Large intestine (tissue), 3 donors: ENCODE measurements around the gene SYTL3. TPM values are rescaled to one million over a fixed set of nuclear protein-coding genes. Genes with fewer than 3 reads are reported as not detected.
"Not testable (repeated sequence)": the region's sequence is repeated elsewhere in the genome, so short reads cannot be mapped to it uniquely, and the experiment has no call there.

Experiments used
- DNase-seq, 2 donors: peaks; one replicate each; pipeline versions ENCODE4 v3.0.0 to v3.0.0-alpha.2; 2013
- H3K27ac ChIP-seq: one replicate; pipeline ENCODE4 v1.5.1; 2013; ENCODE audit warnings: low read length
- H3K27me3 ChIP-seq: 2 replicates; pipeline ENCODE4 v1.6.1; 2013; ENCODE audit warnings: low read length; ENCODE audit not compliant: control insufficient read depth, insufficient read depth
- H3K36me3 ChIP-seq: 2 replicates; pipeline ENCODE4 v1.6.1; 2013; ENCODE audit warnings: low read length; ENCODE audit not compliant: control insufficient read depth, insufficient read depth
- H3K4me1 ChIP-seq: one replicate; pipeline ENCODE4 v1.6.1; 2013; ENCODE audit warnings: low read length; ENCODE audit not compliant: control insufficient read depth, insufficient read depth
- H3K4me3 ChIP-seq: one replicate; pipeline ENCODE4 v1.5.1; 2013; ENCODE audit warnings: low read length
- H3K9me3 ChIP-seq: one replicate; pipeline ENCODE4 v1.6.1; 2013; ENCODE audit warnings: mild to moderate bottlenecking, low read depth, low read length, moderate library complexity; ENCODE audit not compliant: control insufficient read depth
- WGBS: methylation state at CpG from one replicate; pipeline ENCODE4 v1.1.5; 2013; ENCODE audit warnings: low lambda C conversion rate; ENCODE audit not compliant: insufficient coverage; 5-methylcytosine and 5-hydroxymethylcytosine counted together
- polyA plus RNA-seq: library from polyadenylated mRNA; unstranded; fragments of 120-200 nt; gene quantifications from one replicate; pipeline ENCODE4 v1.2.1, GENCODE V29; 2013

SYTL3 gene
- polyA plus RNA-seq, 1 donor: 2.5 TPM

DNA sequence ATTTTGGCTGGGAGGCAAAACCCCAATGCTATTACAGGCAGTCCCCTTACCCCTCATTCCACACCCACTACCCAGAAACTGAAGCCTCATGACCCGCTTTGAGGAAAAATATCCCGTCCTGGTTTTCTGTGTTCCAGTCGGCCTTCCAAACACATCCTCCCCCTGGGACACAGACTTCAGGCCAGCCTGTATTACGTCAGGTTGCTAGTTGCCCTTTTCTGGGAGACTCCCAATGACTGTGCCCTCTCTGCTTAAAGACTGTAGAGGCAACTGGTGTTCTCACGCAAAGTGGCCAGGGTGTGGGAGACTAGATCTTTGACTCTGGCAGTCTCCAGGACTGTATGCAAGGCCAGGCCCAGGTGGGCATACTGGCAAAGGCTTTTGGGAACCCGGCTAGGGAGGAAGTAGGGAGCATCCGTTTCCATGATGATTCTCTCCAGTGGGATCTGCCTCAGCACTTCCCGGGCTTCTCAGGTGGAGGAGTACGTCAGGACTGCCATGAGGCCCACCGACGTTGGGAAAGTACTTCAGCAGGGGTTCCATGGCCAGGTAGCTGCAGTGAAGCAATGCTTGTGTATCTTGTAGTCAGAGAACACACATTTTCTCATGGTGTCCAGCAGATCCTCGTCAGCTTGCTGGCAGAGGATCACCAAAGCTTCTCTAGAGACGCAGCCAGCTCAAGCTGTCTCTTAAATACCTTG is 40.2 kb upstream of the SYTL3 start:
- Histone ChIP-seq H3K27me3 (no peaks in the 10 kb centered on the region), H3K4me1 (no peaks in the 10 kb centered on the region), H3K36me3 (peaks cover 54% of the 10 kb centered on the region), H3K27ac (no peak overlapping the region), H3K4me3 (no peak overlapping the region), H3K9me3 (no peaks in the 10 kb centered on the region)
- no CpG with 5 or more reads among the region's 13 CpGs for WGBS
- DNase-seq: no peak

DNA sequence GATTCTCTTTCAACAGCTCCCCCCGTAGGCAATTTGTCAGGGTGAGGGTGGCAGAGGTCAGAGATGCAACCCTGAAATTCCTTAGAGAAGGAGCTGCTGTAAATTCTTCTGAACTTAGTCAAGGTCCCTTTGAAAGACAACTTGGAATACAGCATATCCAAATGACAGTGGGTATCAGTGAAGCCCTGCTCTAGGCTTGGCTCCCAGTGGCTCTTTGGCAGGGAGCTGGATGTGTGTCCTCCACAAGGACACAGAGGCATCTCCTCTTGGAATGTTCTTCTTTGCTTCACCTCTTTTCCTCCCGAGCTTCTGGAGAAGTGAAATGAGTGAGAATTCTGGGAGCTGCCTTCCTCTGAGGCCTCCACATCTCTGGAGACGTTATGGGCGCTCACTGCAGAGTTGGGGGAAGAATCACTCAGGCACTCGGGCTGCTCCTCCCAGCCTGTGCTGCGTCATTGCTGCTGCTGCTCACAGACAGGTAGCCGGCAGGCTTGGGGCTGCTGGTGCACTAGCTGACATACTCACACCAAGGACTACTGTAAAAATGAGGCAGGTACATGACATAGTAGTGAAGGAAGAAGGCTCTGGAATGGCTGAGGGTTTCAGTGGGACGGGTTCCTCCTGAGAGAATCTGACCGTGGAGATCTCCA is 39.4 kb upstream of the SYTL3 start:
- Histone ChIP-seq H3K36me3 (peaks cover 53% of the 10 kb centered on the region), H3K9me3 (no peaks in the 10 kb centered on the region), H3K4me3 (no peak overlapping the region), H3K27ac (no peak overlapping the region), H3K27me3 (no peaks in the 10 kb centered on the region), H3K4me1 (no peaks in the 10 kb centered on the region)
- DNase-seq: no peak
- no CpG with 5 or more reads among the region's 9 CpGs for WGBS

DNA sequence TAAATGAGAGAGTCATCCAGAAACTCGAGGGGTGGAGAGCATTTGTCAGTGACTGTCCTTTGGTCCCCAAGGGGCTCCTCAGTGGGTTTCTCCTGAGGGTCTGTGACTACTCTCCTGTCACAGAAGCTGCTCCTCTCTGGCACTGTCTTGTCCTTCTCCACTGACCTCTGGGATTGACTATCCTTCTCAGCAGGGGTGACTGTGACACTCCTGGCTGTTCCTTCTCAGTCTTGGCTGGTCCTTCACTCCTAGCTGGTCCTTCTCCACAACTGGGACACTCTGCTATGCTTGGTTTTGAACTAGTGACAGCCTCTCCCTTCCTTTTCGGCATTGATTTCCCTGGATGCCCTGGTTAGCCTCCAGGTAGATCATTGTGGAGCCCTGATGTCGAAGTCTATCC is 38.8 kb upstream of the SYTL3 start:
- H3K4me3 ChIP-seq: no peak overlapping the region
- H3K4me1 ChIP-seq: no peaks in the 10 kb centered on the region
- WGBS: 70% methylated on average over 2 of the region's 3 CpGs
- H3K27ac ChIP-seq: no peak overlapping the region
- DNase-seq: no peak
- peaks cover 47% of the 10 kb centered on the region for H3K36me3 ChIP-seq
- no peaks in the 10 kb centered on the region for H3K27me3 ChIP-seq
- H3K9me3 ChIP-seq: no peaks in the 10 kb centered on the region

DNA sequence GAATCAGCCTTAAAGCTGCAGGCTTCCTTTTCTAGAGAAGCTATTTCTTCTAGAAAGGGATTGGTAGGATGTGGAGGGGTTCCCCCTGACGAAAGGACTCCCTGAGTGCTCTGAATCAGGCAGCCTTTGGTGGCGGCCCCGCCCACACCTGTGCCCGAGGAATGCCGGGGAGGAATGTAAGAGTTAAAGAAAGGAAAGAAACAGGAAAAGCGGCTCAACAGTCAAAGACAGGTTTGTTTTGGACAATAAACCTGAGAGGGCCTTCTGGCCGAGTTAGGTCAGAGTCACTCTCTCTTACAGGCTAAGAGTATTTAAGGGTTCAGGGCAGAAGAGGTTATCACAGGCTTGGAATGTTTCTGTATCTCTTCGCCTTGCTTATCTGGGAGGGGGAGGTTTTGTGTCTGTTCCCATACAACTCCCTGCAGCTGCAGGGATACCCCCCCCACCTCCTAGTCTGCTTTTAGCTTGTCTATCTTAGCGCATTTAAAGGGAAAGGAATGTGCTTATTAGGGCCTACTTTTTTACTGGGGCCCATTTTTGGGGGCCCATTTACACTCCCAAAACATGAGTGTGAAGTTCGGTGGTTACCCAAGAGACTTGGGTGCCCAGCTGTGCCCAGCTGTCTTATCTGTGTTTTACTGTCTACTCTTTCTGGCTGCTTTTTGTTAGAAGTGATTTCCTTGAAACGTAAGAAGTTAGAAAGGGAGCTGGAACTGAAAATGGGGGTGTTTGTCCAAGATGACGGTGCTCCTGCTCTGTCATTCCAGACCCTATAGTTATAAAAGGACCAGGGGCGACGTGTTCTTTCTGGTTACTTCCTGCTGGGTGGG is 38.1 kb upstream of the SYTL3 start:
- Histone ChIP-seq H3K9me3 (no peaks in the 10 kb centered on the region), H3K27ac (no peak overlapping the region), H3K36me3 (peaks cover 39% of the 10 kb centered on the region), H3K4me3 (no peak overlapping the region), H3K4me1 (no peaks in the 10 kb centered on the region), H3K27me3 (no peaks in the 10 kb centered on the region)
- DNase-seq: peak; percentile 12 to 13
- no CpG with 5 or more reads among the region's 14 CpGs for WGBS

DNA sequence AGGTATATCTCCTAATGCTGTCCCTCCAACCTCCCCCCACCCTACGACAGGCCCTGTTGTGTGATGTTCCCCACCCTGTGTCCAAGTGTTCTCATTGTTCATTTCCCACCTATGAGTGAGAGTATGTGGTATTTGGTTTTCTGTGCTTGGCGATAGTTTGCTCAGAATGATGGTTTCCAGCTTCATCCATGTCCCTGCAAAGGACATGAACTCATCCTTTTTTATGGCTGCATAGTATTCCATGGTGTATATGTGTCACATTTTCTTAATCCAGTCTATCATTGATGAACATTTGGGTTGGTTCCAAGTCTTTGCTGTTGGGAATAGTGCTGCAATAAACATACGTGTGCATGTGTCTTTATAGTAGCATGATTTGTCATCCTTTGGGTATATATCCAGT is 35.2 kb upstream of the SYTL3 start:
- WGBS: no CpG with 5 or more reads among the region's 3 CpGs
- DNase-seq, H3K4me3 ChIP-seq, H3K9me3 ChIP-seq, H3K27ac ChIP-seq, H3K4me1 ChIP-seq, H3K27me3 ChIP-seq: not testable (repeated sequence)
- peaks cover 19% of the 10 kb centered on the region for H3K36me3 ChIP-seq

DNA sequence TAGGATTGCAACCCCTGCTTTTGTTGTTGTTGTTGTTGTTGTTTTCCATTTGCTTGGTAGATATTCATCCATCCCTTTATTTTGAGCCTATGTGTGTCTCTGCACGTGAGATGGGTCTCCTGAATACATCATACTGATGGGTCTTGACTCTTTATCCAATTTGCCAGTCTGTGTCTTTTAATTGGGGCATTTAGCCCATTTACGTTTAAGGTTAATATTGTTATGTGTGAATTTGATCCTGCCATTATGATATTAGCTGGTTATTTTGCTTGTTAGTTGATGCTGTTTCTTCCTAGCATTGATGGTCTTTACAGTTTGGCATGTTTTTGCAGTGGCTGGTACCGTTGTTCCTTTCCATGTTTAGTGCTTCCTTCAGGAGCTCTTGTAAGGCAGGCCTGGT is 31.6 kb upstream of the SYTL3 start:
- H3K4me3 ChIP-seq, DNase-seq, H3K9me3 ChIP-seq, H3K27me3 ChIP-seq, H3K4me1 ChIP-seq, H3K27ac ChIP-seq: not testable (repeated sequence)
- WGBS: no CpG with 5 or more reads among the region's 3 CpGs
- H3K36me3 ChIP-seq: peaks cover 32% of the 10 kb centered on the region

DNA sequence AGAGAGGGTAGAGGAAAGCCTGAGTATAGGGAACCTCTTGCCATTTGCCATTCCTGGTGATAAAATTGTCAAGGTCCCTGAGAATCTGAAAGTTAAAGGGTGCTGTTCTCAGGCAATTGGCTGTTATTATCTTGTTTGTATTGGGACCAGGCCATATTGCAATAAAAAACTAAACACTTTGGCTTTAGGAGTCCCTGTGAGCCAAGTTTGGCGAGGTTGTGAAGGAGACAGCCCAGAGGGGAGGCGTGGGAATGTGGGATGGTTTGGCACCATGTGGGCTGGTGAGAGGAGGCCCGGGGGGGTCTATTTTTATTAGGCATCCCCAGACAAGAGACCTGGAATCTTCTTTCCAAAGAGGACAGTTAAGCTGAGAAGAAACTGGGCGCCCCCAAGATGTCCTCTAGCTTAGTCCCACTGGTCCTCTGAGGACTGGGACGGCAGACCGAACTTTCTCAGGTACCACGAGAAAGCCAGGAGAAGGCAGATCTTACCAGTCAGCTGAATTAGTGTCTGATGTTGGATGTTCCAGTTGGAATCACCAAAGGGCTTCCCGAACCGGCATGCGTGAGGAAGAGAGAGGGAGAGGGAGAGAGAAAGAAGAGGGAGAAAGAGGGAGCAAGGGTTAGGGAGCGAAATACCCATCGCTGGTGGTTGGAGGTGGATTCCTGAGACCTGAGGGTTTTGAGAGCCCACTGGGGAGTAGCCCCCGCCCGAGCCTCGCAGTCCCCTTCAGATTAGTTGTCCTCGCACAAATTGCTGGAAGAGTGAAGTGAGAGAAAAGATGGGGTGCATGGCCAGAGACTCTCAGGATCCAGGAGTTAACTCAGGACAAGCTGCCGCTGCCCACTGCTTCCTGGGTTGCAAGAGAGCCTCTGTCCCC is 29.7 kb upstream of the SYTL3 start:
- Histone ChIP-seq H3K27me3 (no peaks in the 10 kb centered on the region), H3K27ac (no peak overlapping the region), H3K36me3 (peaks cover 43% of the 10 kb centered on the region), H3K4me3 (no peak overlapping the region), H3K4me1 (no peaks in the 10 kb centered on the region), H3K9me3 (no peaks in the 10 kb centered on the region)
- 100% methylated on average over 2 of the region's 17 CpGs for WGBS
- DNase-seq: no peak

DNA sequence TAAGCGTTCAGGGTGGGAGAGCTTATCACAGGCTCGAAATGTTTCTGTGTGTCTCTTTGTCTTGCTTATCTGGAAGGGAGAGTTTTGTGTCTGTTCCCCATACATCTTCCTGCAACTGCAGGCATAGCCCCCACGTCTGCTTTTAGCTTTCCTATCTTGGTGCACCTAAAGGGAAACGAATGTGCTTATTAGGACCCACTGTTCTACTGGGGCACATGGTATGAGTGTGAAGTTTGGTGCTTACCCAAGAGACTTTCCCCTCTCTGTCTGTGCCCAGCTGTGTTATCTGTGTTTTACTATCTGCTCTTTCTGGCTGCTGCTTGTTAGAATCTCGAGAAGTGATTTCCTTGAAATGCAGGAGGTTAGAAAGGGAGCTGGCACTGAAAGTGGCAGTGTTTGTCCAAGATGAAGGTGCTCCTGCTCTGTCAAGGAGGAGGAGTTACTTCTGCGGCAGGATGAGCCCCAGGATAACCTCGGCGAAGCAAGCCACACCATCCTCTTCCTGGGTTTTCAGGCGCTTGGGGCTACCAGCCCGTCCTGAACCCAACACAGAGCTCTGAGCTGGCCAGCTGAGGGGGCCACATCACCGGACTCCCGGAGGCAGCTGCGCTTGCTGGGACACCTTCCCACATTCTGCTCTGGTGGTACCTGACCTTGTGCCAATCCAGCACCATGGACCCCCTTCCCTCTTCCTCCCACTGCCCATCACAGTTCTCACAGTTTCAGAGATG is 28.7 kb upstream of the SYTL3 start:
- Histone ChIP-seq H3K4me1 (no peaks in the 10 kb centered on the region), H3K9me3 (no peaks in the 10 kb centered on the region), H3K36me3 (peaks cover 52% of the 10 kb centered on the region), H3K27ac (no peak overlapping the region), H3K4me3 (no peak overlapping the region), H3K27me3 (no peaks in the 10 kb centered on the region)
- no peak for DNase-seq
- WGBS: no CpG with 5 or more reads among the region's 13 CpGs

DNA sequence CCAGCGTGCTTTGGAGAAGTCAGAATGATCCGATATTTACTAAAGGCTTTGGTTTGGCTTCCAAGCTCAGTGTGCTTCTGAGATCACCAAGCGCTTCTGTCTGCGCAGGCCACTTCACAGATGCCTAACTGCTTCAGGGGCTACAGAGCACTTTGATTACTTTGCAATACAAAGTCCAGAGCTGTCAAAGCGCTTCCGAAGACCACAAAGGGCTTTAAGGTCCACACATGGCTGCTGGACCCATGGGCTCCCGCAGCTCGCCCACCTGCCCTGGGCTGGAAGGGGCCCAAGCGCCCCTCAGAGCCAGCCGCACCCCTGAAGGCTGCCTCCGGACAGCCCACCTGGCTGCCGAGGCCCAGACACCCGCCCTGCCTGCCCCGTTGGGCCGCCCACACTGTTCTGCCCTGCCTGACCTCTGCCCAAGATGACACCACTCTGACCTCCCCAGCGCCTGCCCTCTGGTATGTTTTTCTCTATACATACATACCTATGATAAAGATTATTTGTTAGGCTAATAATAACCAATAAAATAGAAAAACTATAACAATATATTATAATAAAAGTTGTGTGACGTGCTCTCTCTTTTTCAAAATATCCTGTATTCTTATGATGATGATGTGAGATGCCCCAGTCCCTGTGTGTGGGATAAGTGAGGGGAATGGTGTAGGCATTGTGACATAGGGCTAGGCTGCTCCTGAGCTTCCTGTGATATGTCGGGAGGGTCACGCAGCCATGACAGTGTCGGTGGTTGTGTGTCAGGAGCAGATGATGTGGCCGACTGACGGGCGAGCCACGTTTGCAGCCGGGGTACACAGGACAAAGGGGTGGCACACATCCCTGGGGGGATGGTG is 27.9 kb upstream of the SYTL3 start:
- H3K9me3 ChIP-seq: no peaks in the 10 kb centered on the region
- H3K4me1 ChIP-seq: no peaks in the 10 kb centered on the region
- no peak overlapping the region for H3K27ac ChIP-seq
- H3K36me3 ChIP-seq: peaks cover 59% of the 10 kb centered on the region
- H3K4me3 ChIP-seq: no peak overlapping the region
- no peaks in the 10 kb centered on the region for H3K27me3 ChIP-seq
- 100% methylated on average over 1 of the region's 25 CpGs for WGBS
- no peak for DNase-seq
